GM12878 (cell line): ENCODE results near the gene PARD6B.

ENCODE experiments used
- CEBPB ChIP-seq, 2 experiments: fragments of 150-350 bp in 1 of 2; IDR thresholded peaks; 2 replicates each; pipeline ENCODE4 v1.6.1; 2012 to 2014; ENCODE audit warnings: low read depth in 2 of 2, low read length in 2 of 2, borderline replicate concordance in 1 of 2, inconsistent platforms in 1 of 2
- MAX ChIP-seq: IDR thresholded peaks from 2 replicates; pipeline ENCODE4 v1.6.1; 2012; ENCODE audit warnings: low read depth, low read length, improper control_type of control experiment
- MYC ChIP-seq: IDR thresholded peaks from 2 replicates; pipeline ENCODE4 v1.6.1; 2011; ENCODE audit warnings: mild to moderate bottlenecking, low read length, moderate library complexity, inconsistent platforms; ENCODE audit not compliant: insufficient read depth, insufficient replicate concordance, insufficient read length, severe bottlenecking
- POLR2A ChIP-seq: IDR thresholded peaks from 2 replicates; pipeline ENCODE4 v1.6.1; 2011; ENCODE audit warnings: low read depth, mild to moderate bottlenecking, low read length
- ZNF274 ChIP-seq: IDR thresholded peaks from one replicate; pipeline ENCODE4 v1.8.0; 2011; ENCODE audit not compliant: insufficient read length, insufficient read depth
- TF ChIP-seq, protein P1 (sequence below): IDR thresholded peaks from 2 replicates; pipeline ENCODE4 v1.6.1; 2011; ENCODE audit warnings: mild to moderate bottlenecking, low read depth, low read length, moderate library complexity; ENCODE audit not compliant: insufficient replicate concordance
- TF ChIP-seq, protein P2 (sequence below), 3 experiments: IDR thresholded peaks in 2 of 3; conservative IDR thresholded peaks in 1 of 3; 2 replicates each; pipeline ENCODE4 v1.5.1; 2011; ENCODE audit warnings: low read depth in 3 of 3, low read length in 3 of 3, mild to moderate bottlenecking in 3 of 3, control low read depth in 2 of 3, moderate library complexity in 2 of 3, inconsistent platforms in 1 of 3, mixed read lengths in 1 of 3; ENCODE audit not compliant: control insufficient read depth in 2 of 3, insufficient read depth in 1 of 3; ENCODE audit errors: extremely low read depth in 1 of 3

GRCh38 chr20:50699688-50700087, 31.7 kb upstream of the PARD6B start:
- TF ChIP-seq POLR2A (no peak), CEBPB (IDR thresholded peaks at IDR 0.05; ENCODE audit: borderline replicate concordance in 1 of 2, low read depth in 2 of 2, low read length in 2 of 2) (no peak), MAX (no peak), MYC (no peak), ZNF274 (no peak)
- TF ChIP-seq, protein P1, sequence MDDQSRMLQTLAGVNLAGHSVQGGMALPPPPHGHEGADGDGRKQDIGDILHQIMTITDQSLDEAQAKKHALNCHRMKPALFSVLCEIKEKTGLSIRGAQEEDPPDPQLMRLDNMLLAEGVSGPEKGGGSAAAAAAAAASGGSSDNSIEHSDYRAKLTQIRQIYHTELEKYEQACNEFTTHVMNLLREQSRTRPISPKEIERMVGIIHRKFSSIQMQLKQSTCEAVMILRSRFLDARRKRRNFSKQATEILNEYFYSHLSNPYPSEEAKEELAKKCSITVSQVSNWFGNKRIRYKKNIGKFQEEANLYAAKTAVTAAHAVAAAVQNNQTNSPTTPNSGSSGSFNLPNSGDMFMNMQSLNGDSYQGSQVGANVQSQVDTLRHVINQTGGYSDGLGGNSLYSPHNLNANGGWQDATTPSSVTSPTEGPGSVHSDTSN: no peak
- TF ChIP-seq, protein P2, sequence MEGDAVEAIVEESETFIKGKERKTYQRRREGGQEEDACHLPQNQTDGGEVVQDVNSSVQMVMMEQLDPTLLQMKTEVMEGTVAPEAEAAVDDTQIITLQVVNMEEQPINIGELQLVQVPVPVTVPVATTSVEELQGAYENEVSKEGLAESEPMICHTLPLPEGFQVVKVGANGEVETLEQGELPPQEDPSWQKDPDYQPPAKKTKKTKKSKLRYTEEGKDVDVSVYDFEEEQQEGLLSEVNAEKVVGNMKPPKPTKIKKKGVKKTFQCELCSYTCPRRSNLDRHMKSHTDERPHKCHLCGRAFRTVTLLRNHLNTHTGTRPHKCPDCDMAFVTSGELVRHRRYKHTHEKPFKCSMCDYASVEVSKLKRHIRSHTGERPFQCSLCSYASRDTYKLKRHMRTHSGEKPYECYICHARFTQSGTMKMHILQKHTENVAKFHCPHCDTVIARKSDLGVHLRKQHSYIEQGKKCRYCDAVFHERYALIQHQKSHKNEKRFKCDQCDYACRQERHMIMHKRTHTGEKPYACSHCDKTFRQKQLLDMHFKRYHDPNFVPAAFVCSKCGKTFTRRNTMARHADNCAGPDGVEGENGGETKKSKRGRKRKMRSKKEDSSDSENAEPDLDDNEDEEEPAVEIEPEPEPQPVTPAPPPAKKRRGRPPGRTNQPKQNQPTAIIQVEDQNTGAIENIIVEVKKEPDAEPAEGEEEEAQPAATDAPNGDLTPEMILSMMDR (IDR thresholded peaks at IDR 0.05 in 2 of 3, conservative IDR thresholded peaks at IDR 0.05 in 1 of 3; ENCODE audit: control insufficient read depth in 2 of 3, extremely low read depth in 1 of 3, insufficient read depth in 1 of 3, low read depth in 3 of 3, low read length in 3 of 3): no peak
